Liver (tissue), 9 donors: ENCODE results near the gene SCD5. TPM values are rescaled to one million over a fixed set of nuclear protein-coding genes. Genes with fewer than 3 reads are reported as not detected.

ENCODE experiments used
- DNase-seq: peaks from one replicate; pipeline ENCODE4 v3.0.0-alpha.2; 2017; ENCODE audit warnings: low spot score
- H3K27ac ChIP-seq, 2 donors: one replicate each; pipeline ENCODE4 v1.7.0; 2013; ENCODE audit warnings: inconsistent platforms in 2 of 2, low read length in 2 of 2, control low read depth in 1 of 2, low read depth in 1 of 2, mild to moderate bottlenecking in 1 of 2
- H3K27me3 ChIP-seq, 4 donors: one replicate each; pipeline versions ENCODE4 v1.6.1 to v1.7.0; 2013; ENCODE audit warnings: low read length in 3 of 4, inconsistent platforms in 1 of 4, mild to moderate bottlenecking in 1 of 4, moderate library complexity in 1 of 4; ENCODE audit not compliant: control insufficient read depth in 4 of 4, insufficient read depth in 4 of 4
- H3K36me3 ChIP-seq, 4 donors: one replicate each; pipeline versions ENCODE4 v1.6.1 to v1.7.0; 2013; ENCODE audit warnings: low read length in 3 of 4, mild to moderate bottlenecking in 3 of 4, low read depth in 1 of 4, moderate library complexity in 1 of 4; ENCODE audit not compliant: control insufficient read depth in 4 of 4, insufficient read depth in 3 of 4
- H3K4me1 ChIP-seq, 4 donors: one replicate each; pipeline versions ENCODE4 v1.6.1 to v1.7.0; 2013; ENCODE audit warnings: low read length in 3 of 4, mild to moderate bottlenecking in 3 of 4, moderate library complexity in 1 of 4; ENCODE audit not compliant: control insufficient read depth in 4 of 4, insufficient read depth in 4 of 4
- H3K4me3 ChIP-seq, 3 donors: one replicate each; pipeline versions ENCODE4 v1.6.1 to v1.7.0; 2013; ENCODE audit warnings: low read length in 3 of 3, control low read depth in 1 of 3, low read depth in 1 of 3, mild to moderate bottlenecking in 1 of 3
- H3K9ac ChIP-seq, 2 donors: one replicate each; pipeline ENCODE4 v1.7.0; 2013; ENCODE audit warnings: low read length in 2 of 2, mild to moderate bottlenecking in 2 of 2, moderate library complexity in 2 of 2, control low read depth in 1 of 2, low read depth in 1 of 2
- H3K9me3 ChIP-seq, 4 donors: one replicate each; pipeline versions ENCODE4 v1.6.1 to v1.7.0; 2013; ENCODE audit warnings: low read length in 3 of 4; ENCODE audit not compliant: control insufficient read depth in 4 of 4
- ATF3 ChIP-seq: IDR thresholded peaks from 2 replicates; pipeline ENCODE4 v1.6.1; 2016; ENCODE audit warnings: antibody characterized with exemption
- EGR1 ChIP-seq, 2 donors: IDR thresholded peaks; 2 replicates each; pipeline ENCODE4 v1.6.1; 2016 to 2018; ENCODE audit warnings: antibody characterized with exemption in 2 of 2, low read depth in 2 of 2
- FOXA1 ChIP-seq: IDR thresholded peaks from 2 replicates; pipeline ENCODE4 v1.6.1; 2016; ENCODE audit warnings: antibody characterized with exemption
- HNF4A ChIP-seq, 2 donors: conservative IDR thresholded peaks; 2 replicates each; pipeline ENCODE4 v1.6.1; 2016; ENCODE audit warnings: antibody characterized with exemption in 2 of 2, mild to moderate bottlenecking in 2 of 2
- HNF4G ChIP-seq: IDR thresholded peaks from 2 replicates; pipeline ENCODE4 v1.6.1; 2016; ENCODE audit warnings: antibody characterized with exemption
- MAX ChIP-seq: IDR thresholded peaks from 2 replicates; pipeline ENCODE4 v1.6.1; 2016; ENCODE audit warnings: antibody characterized with exemption
- NR2F2 ChIP-seq: IDR thresholded peaks from 2 replicates; pipeline ENCODE4 v1.6.1; 2016; ENCODE audit warnings: antibody characterized with exemption
- RAD21 ChIP-seq, 2 donors: IDR thresholded peaks; 2 replicates each; pipeline ENCODE4 v1.6.1; 2016; ENCODE audit warnings: antibody characterized with exemption in 2 of 2, mild to moderate bottlenecking in 2 of 2
- REST ChIP-seq: IDR thresholded peaks from 2 replicates; pipeline ENCODE4 v1.6.1; 2016; ENCODE audit warnings: antibody characterized with exemption, mild to moderate bottlenecking
- RXRA ChIP-seq, 2 donors: IDR thresholded peaks; 2 replicates each; pipeline ENCODE4 v1.6.1; 2017 to 2018; ENCODE audit warnings: antibody characterized with exemption in 2 of 2, mild to moderate bottlenecking in 1 of 2
- TAF1 ChIP-seq: conservative IDR thresholded peaks from 2 replicates; pipeline ENCODE4 v1.6.1; 2016; ENCODE audit warnings: antibody characterized with exemption, mild to moderate bottlenecking
- YY1 ChIP-seq: IDR thresholded peaks from 2 replicates; pipeline ENCODE4 v1.6.1; 2016; ENCODE audit warnings: antibody characterized with exemption, mild to moderate bottlenecking
- ZBTB33 ChIP-seq: IDR thresholded peaks from 2 replicates; pipeline ENCODE4 v1.6.1; 2016; ENCODE audit warnings: antibody characterized with exemption
- WGBS: extraction: QIAGEN DNeasy Blood & Tissue Kit; methylation state at CpG from one replicate; pipeline ENCODE4 v1.1.7; 2013; 5-methylcytosine and 5-hydroxymethylcytosine counted together
- polyA plus RNA-seq, 2 donors: library from polyadenylated mRNA; stranded (reverse) in 1 of 2; unstranded in 1 of 2; fragments of 200-250 nt in 1 of 2; fragments of >200 nt in 1 of 2; fragmentation: Nextera tagmentation in 1 of 2; extraction: Ambion mirVana in 1 of 2; gene quantifications; one replicate each; pipeline versions ENCODE4 v1.2.1 to v1.2.3, GENCODE V29; 2013 to 2015
- total RNA-seq, 2 donors: library from RNA; depleted of rRNA; stranded (reverse); fragments of >200 nt; gene quantifications; one replicate each; pipeline ENCODE4 v1.2.3, GENCODE V29; 2014
- donor health status: healthy.
- donor health status: healthy.
- donor health status: healthy.
- donor health status: healthy.
- donor health status: healthy.

The SCD5 gene
- total and polyA plus RNA-seq, 4 donors, result 0.14 to 1.9 (median 0.57) TPM

GRCh38 chr4:82639971-82640370 lies 158.6 kb downstream of the SCD5 start:
- no peak overlapping the region for H3K27ac ChIP-seq

GRCh38 chr4:82638479-82638878 lies 160.1 kb downstream of the SCD5 start:
- Histone ChIP-seq H3K36me3 (no peaks in the 10 kb centered on the region), H3K9ac (no peak overlapping the region), H3K4me3 (no peak overlapping the region), H3K27me3 (no peaks in the 10 kb centered on the region), H3K27ac (no peak overlapping the region), H3K4me1 (no peaks in the 10 kb centered on the region), H3K9me3 (no peaks in the 10 kb centered on the region)
- DNase-seq, result no peak
- 85% methylated on average over 2 of the region's 2 CpGs for WGBS
- no peak for TF ChIP-seq ZBTB33
- TF ChIP-seq RXRA (IDR thresholded peaks at IDR 0.05), result no peak
- TF ChIP-seq MAX, result no peak
- no peak for TF ChIP-seq TAF1
- no peak for TF ChIP-seq ATF3
- no peak for TF ChIP-seq REST
- no peak for TF ChIP-seq HNF4G
- TF ChIP-seq FOXA1, result no peak
- TF ChIP-seq NR2F2, result no peak
- no peak for TF ChIP-seq YY1

More at GRCh38 chr4:82639971-82640370, 158.6 kb downstream of the SCD5 start:
- Histone ChIP-seq H3K27me3 (no peaks in the 10 kb centered on the region), H3K9me3 (no peaks in the 10 kb centered on the region), H3K4me3 (no peak overlapping the region), H3K36me3 (no peaks in the 10 kb centered on the region), H3K4me1 (no peaks in the 10 kb centered on the region), H3K9ac (no peak overlapping the region)
- 85% methylated on average over 8 of the region's 8 CpGs for WGBS
- no peak for TF ChIP-seq ATF3
- TF ChIP-seq REST, result no peak
- no peak for TF ChIP-seq RXRA (IDR thresholded peaks at IDR 0.05)
- TF ChIP-seq RAD21 (IDR thresholded peaks at IDR 0.05), result no peak
- TF ChIP-seq ZBTB33, result no peak
- no peak for TF ChIP-seq HNF4A (conservative IDR thresholded peaks at IDR 0.05)
- TF ChIP-seq EGR1 (IDR thresholded peaks at IDR 0.05; ENCODE audit: low read depth in 2 of 2), result no peak
- no peak for TF ChIP-seq NR2F2
- TF ChIP-seq FOXA1, result no peak
- DNase-seq, result no peak
